HG03575 (cell line): Measurements from ENCODE around the gene CISD1.
A peak's percentile ranks its signal among the peaks of the same experiment; 100 is the strongest.
"Not testable (repeated sequence)": the region's sequence is repeated elsewhere in the genome, so short reads cannot be mapped to it uniquely, and the experiment has no call there.

Experiments
- ATAC-seq: cut with Tn5 transposase; IDR thresholded peaks from one replicate; pipeline ENCODE4 v1.9.1; 2021; ENCODE audit not compliant: unreplicated experiment, insufficient number of reproducible peaks, low FRiP score; ENCODE audit errors: extremely low read depth

Gene CISD1

GRCh38 chr10:58268946-58269781 lies at the start of gene CISD1:
Gene CISD1, plus strand, starts transcription at chr10:58269162. Its CDS starts 112 bp downstream, at chr10:58269274.
- peak; percentile 53 for ATAC-seq

- no peak for ATAC-seq
Observed at GRCh38 chr10:58219875-58220274, 49.1 kb upstream of the CISD1 start.

- no peak for ATAC-seq
Observed at GRCh38 chr10:58220769-58221451, 48.1 kb upstream of the CISD1 start.

GRCh38 chr10:58225654-58226053 lies 43.3 kb upstream of the CISD1 start:
- ATAC-seq, result no peak

- not testable (repeated sequence) for ATAC-seq
Observed at GRCh38 chr10:58229856-58230255, 39.1 kb upstream of the CISD1 start.

GRCh38 chr10:58237014-58237834 lies 31.7 kb upstream of the CISD1 start:
- no peak for ATAC-seq

- ATAC-seq, result no peak
Observed at GRCh38 chr10:58239561-58240169, 29.3 kb upstream of the CISD1 start.

- no peak for ATAC-seq
Observed at GRCh38 chr10:58240531-58240930, 28.4 kb upstream of the CISD1 start.

- ATAC-seq, result no peak
Observed at GRCh38 chr10:58241346-58241745, 27.6 kb upstream of the CISD1 start.

GRCh38 chr10:58243269-58243668 lies 25.7 kb upstream of the CISD1 start:
- ATAC-seq, result no peak

- not testable (repeated sequence) for ATAC-seq
Observed at GRCh38 chr10:58243801-58244200, 25.2 kb upstream of the CISD1 start.

GRCh38 chr10:58244242-58244641 lies 24.7 kb upstream of the CISD1 start:
- not testable (repeated sequence) for ATAC-seq

GRCh38 chr10:58244666-58245065 lies 24.3 kb upstream of the CISD1 start:
- not testable (repeated sequence) for ATAC-seq

- no peak for ATAC-seq
Observed at GRCh38 chr10:58253184-58253583, 15.8 kb upstream of the CISD1 start.

- no peak for ATAC-seq
Observed at GRCh38 chr10:58254644-58255043, 14.3 kb upstream of the CISD1 start.

- ATAC-seq, result not testable (repeated sequence)
Observed at GRCh38 chr10:58256013-58256780, 12.8 kb upstream of the CISD1 start.

- no peak for ATAC-seq
Observed at GRCh38 chr10:58258977-58259692, 9.8 kb upstream of the CISD1 start.

- no peak for ATAC-seq
Observed at GRCh38 chr10:58260334-58260733, 8.6 kb upstream of the CISD1 start.
